Measurements from ENCODE around the gene FBXL20. TPM values are rescaled to one million over a fixed set of nuclear protein-coding genes. Genes with fewer than 3 reads are reported as not detected.

The FBXL20 gene
- total RNA-seq, 1 experiment from 2014 or later = 6.8 TPM

DNA sequence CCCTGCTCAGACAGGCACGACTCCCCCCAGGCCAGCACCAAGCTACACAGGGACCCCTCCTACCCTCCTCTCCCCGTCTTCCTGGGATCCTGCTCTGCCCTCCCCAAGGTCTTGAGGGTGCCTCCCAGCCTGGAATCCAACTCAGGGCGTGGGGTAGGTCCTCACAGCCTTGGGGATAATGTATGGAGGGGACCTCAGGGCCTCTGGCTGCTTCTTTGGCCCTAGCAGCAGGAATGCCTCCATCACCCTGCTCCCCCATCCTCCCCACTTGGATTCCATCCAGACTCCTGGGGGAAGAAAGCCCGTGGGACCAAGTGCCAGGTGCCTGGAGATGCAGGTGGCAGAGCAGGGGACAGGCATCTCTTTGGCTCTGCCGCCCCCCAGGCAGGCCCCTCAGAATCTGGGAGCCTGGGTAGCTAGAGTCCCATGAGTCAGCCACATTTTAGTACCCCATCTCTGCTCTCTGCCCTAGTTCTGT is 164.9 kb downstream of the FBXL20 start:
- Histone ChIP-seq H3K4me1 (ENCODE audit: insufficient read depth, low read length, poor library complexity, severe bottlenecking) (peaks cover 5% of the 10 kb centered on the region), H3K9me3 (ENCODE audit: low read depth, low read length, poor library complexity, severe bottlenecking) (no peaks in the 10 kb centered on the region), H3K36me3 (ENCODE audit: insufficient read depth, low read length, poor library complexity, severe bottlenecking) (no peaks in the 10 kb centered on the region), H3K4me3 (ENCODE audit: low read depth, low read length, poor library complexity, severe bottlenecking) (no peak overlapping the region), H3K27me3 (replicated peaks; ENCODE audit: insufficient read depth, low read depth, low read length, poor library complexity) (no peaks in the 10 kb centered on the region), H3K27ac (ENCODE audit: low read depth, low read length, poor library complexity, severe bottlenecking) (no peak overlapping the region)
- ChIA-PET CTCF (interaction anchor here (0.5 to 1.7 kb wide), 4 partner anchors 8 to 62 kb away, joined by 4 to 7 read pairs (median 5); partner anchors contain the start of gene STAC2), POLR2A (ENCODE audit: low non-redundant PET) (no interaction called here)
- intact Hi-C loops (cut with micrococcal nuclease; ENCODE audit: unreplicated experiment) = loop anchor here (5.0 kb wide), 1 partner anchor 39 kb away; the partner anchor contains the start of gene CACNB1
- BruUV-seq (replicated peaks) = no TSS peak
- no peak for TF ChIP-seq EZH2 (IDR thresholded peaks at IDR 0.05; ENCODE audit: borderline replicate concordance, low read depth, low read length, poor library complexity, severe bottlenecking)
- TF ChIP-seq, protein P1, sequence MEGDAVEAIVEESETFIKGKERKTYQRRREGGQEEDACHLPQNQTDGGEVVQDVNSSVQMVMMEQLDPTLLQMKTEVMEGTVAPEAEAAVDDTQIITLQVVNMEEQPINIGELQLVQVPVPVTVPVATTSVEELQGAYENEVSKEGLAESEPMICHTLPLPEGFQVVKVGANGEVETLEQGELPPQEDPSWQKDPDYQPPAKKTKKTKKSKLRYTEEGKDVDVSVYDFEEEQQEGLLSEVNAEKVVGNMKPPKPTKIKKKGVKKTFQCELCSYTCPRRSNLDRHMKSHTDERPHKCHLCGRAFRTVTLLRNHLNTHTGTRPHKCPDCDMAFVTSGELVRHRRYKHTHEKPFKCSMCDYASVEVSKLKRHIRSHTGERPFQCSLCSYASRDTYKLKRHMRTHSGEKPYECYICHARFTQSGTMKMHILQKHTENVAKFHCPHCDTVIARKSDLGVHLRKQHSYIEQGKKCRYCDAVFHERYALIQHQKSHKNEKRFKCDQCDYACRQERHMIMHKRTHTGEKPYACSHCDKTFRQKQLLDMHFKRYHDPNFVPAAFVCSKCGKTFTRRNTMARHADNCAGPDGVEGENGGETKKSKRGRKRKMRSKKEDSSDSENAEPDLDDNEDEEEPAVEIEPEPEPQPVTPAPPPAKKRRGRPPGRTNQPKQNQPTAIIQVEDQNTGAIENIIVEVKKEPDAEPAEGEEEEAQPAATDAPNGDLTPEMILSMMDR (conservative IDR thresholded peaks at IDR 0.05; ENCODE audit: low read depth, low read length) = no peak
- no peak for DNase-seq (ENCODE audit: low spot score)

DNA sequence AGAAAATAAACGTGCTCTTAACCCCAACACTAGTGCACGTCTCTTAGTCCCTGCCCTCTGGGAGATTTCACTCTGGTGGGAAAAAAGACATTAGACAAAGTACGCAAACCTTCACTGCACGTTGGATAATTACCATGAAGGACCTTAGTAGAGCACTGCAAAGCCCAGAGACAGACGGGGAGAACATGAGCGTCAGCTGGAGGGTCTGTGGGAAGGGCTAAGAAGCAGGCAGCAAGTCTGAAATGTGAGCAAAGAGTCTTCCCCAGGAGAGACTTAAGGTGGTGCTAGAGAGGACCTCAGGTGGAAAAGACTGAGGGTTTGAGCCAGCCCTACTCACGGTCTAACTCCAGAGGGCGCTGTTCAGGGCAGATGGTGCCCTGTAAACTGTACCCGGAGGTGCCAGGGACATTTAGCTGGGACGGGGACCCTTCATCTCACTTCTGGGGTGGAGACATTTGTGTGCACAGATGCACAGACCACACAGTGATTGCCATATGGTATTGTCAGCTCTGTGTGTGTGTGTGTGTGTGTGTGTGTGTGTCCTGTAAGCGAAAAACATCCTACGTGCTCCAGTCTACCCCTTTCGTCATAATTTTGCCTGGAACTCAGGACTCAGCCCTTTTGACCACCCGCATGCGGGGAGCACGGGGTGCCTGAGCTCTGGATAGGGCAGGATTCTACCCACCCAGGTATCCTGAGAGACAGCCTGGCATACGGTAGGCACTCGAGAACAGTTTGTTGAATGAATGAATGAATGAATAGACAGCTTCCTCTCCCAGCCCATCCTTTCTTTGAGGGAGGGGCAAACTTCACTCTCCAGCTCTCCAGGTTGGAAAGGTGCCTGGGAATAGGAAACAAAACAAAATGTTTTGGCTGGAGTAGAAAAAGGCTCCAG is 165.6 kb downstream of the FBXL20 start:
- CTCF ChIA-PET = interaction anchor here (0.5 to 1.7 kb wide), 8 partner anchors 9 to 340 kb away, joined by 3 to 7 read pairs (median 6); partner anchors contain the start of genes RPL19 and STAC2
- no peaks in the 10 kb centered on the region for H3K27me3 ChIP-seq (replicated peaks; ENCODE audit: insufficient read depth, low read depth, low read length, poor library complexity)
- no peak for TF ChIP-seq EZH2 (IDR thresholded peaks at IDR 0.05; ENCODE audit: borderline replicate concordance, low read depth, low read length, poor library complexity, severe bottlenecking)
- TF ChIP-seq, protein P1 (conservative IDR thresholded peaks at IDR 0.05; ENCODE audit: low read depth, low read length) = peak; percentile 74
- POLR2A ChIA-PET (ENCODE audit: low non-redundant PET) = no interaction called here
- H3K4me1 ChIP-seq (ENCODE audit: insufficient read depth, low read length, poor library complexity, severe bottlenecking) = peaks cover 12% of the 10 kb centered on the region
- no peaks in the 10 kb centered on the region for H3K36me3 ChIP-seq (ENCODE audit: insufficient read depth, low read length, poor library complexity, severe bottlenecking)
- no TSS peak for BruUV-seq (replicated peaks)
- intact Hi-C loops (cut with micrococcal nuclease; ENCODE audit: unreplicated experiment) = loop anchor here (5.0 kb wide), 1 partner anchor 39 kb away; the partner anchor contains the start of gene CACNB1
- peak; percentile 66 for DNase-seq (ENCODE audit: low spot score)
- no peak overlapping the region for H3K27ac ChIP-seq (ENCODE audit: low read depth, low read length, poor library complexity, severe bottlenecking)
- H3K9me3 ChIP-seq (ENCODE audit: low read depth, low read length, poor library complexity, severe bottlenecking) = no peaks in the 10 kb centered on the region
- no peak overlapping the region for H3K4me3 ChIP-seq (ENCODE audit: low read depth, low read length, poor library complexity, severe bottlenecking)

DNA sequence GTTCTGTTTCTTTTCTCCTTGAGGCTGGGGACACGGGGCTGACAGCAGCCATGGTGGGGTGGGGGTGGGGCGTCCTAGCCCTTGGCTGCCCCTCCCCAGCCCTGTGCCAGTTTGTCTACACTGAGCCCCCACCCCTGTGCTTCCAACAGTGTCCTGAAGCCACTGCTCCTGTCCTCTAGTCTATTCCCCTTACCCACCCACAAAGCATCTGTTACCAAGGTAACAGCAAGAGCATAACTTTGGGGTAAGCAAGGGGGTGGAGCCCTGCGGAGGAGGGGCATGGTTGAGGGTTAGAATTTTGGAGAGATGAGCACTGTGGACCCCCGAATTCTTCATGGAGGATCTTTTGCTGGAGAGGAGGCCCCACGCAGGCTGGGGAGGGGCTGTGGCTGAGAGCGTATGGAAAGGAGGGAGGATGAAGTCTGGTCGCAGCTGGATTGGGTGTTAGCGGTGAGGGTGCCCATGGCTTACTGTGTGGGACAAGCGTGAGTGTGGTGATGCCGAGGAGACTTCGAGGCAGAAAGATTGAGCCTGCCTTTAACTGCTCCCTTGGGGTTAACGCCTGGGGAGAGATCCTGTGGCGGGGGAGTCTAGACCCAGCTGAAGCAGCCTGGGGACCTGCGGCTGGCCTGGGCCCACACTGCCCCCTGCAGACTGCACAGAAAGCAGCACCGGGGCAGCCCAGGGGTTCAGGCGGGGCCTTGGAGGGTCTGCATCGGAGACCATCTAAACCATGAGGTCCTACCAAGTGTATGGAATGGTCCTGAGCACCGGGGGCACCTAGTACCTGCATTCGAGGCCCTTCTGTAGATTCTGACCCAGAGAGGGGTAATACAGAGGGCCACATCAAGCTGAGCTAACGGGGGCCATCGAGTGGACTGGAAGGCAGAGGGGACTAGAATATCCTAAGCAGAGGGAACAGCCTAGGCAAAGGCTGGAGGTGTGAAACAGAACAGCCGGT is 169.6 kb downstream of the FBXL20 start:
- peak overlapping the region; percentile 19 for H3K4me3 ChIP-seq (ENCODE audit: low read depth, low read length, poor library complexity, severe bottlenecking)
- no peaks in the 10 kb centered on the region for H3K36me3 ChIP-seq (ENCODE audit: insufficient read depth, low read length, poor library complexity, severe bottlenecking)
- DNase-seq (ENCODE audit: low spot score) = peak; percentile 81
- peak overlapping the region; percentile 58 for H3K27ac ChIP-seq (ENCODE audit: low read depth, low read length, poor library complexity, severe bottlenecking)
- no peaks in the 10 kb centered on the region for H3K9me3 ChIP-seq (ENCODE audit: low read depth, low read length, poor library complexity, severe bottlenecking)
- TF ChIP-seq, protein P1 (conservative IDR thresholded peaks at IDR 0.05; ENCODE audit: low read depth, low read length) = peak; percentile 79
- TF ChIP-seq EZH2 (IDR thresholded peaks at IDR 0.05; ENCODE audit: borderline replicate concordance, low read depth, low read length, poor library complexity, severe bottlenecking) = no peak
- BruUV-seq (replicated peaks) = no TSS peak
- H3K27me3 ChIP-seq (replicated peaks; ENCODE audit: insufficient read depth, low read depth, low read length, poor library complexity) = no peaks in the 10 kb centered on the region
- intact Hi-C loops (cut with micrococcal nuclease; ENCODE audit: unreplicated experiment) = no loop called here
- CTCF ChIA-PET = interaction anchor here (0.6 to 1.3 kb wide), 10 partner anchors 10 to 1123 kb away, joined by 3 to 7 read pairs (median 4); no protein-coding TSS in a partner anchor
- peaks cover 14% of the 10 kb centered on the region for H3K4me1 ChIP-seq (ENCODE audit: insufficient read depth, low read length, poor library complexity, severe bottlenecking)
- POLR2A ChIA-PET (ENCODE audit: low non-redundant PET) = no interaction called here

Measured in A673 (cell line).